Type B pancreatic cell (in vitro differentiated cells): ENCODE measurements around the gene BBX. TPM values are rescaled to one million over a fixed set of nuclear protein-coding genes. Genes with fewer than 3 reads are reported as not detected.

Experiments
- DNase-seq: peaks from one replicate; pipeline ENCODE4 v3.0.0; 2021; ENCODE audit warnings: mixed read lengths; ENCODE audit not compliant: unreplicated experiment; ENCODE audit errors: extremely low spot score
- H3K27ac Mint-ChIP-seq: 2 replicates; pipeline ENCODE4 v1.8.0; 2021; ENCODE audit warnings: mild to moderate bottlenecking, mixed read lengths
- H3K27me3 Mint-ChIP-seq: 2 replicates; pipeline ENCODE4 v1.8.0; 2021; ENCODE audit warnings: mixed read lengths
- H3K36me3 Mint-ChIP-seq: 2 replicates; pipeline ENCODE4 v1.8.0; 2021; ENCODE audit warnings: mixed read lengths
- H3K4me1 Mint-ChIP-seq: one replicate; pipeline ENCODE4 v1.8.0; 2021; ENCODE audit warnings: mixed read lengths; ENCODE audit not compliant: unreplicated experiment
- H3K4me3 Mint-ChIP-seq: 2 replicates; pipeline ENCODE4 v1.8.0; 2021; ENCODE audit warnings: mild to moderate bottlenecking, mixed read lengths
- H3K9me3 Mint-ChIP-seq: 2 replicates; pipeline ENCODE4 v1.8.0; 2021; ENCODE audit warnings: mixed read lengths
- total RNA-seq: library from RNA; stranded (reverse); gene quantifications from 2 replicates; pipeline ENCODE4 v1.2.1, GENCODE V29; 2021; ENCODE audit warnings: low replicate concordance
- TF ChIP-seq, protein P1 (sequence below): fragments of 200-600 bp; sonication (generic); conservative IDR thresholded peaks from 2 replicates; pipeline ENCODE4 v1.5.0; 2021; ENCODE audit warnings: antibody characterized with exemption, mild to moderate bottlenecking

The BBX gene
- total RNA-seq, 1 donor from 2014 or later, result 52.8 TPM

DNA sequence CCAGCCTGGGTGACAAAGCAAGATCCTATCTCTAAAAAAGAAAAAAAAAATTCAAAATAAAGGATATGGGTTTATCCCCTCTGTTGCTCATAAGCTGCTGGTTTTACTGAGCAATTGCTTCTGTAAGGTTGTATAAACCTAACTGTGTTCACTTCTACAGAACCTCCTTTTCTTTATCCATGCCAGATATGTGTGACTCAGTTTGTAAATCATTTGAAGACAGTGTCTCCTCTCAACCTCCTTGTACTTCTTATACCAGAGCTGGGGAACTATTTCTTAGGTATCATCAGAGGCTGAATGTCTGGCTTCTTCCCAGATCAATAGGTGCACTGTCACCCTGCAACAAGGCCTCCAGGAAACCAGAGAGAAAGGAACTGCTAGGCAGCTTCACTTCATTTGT, 294.3 kb downstream of the BBX start:
- no peak for DNase-seq
- no peaks in the 10 kb centered on the region for H3K36me3 Mint-ChIP-seq
- TF ChIP-seq, protein P1, sequence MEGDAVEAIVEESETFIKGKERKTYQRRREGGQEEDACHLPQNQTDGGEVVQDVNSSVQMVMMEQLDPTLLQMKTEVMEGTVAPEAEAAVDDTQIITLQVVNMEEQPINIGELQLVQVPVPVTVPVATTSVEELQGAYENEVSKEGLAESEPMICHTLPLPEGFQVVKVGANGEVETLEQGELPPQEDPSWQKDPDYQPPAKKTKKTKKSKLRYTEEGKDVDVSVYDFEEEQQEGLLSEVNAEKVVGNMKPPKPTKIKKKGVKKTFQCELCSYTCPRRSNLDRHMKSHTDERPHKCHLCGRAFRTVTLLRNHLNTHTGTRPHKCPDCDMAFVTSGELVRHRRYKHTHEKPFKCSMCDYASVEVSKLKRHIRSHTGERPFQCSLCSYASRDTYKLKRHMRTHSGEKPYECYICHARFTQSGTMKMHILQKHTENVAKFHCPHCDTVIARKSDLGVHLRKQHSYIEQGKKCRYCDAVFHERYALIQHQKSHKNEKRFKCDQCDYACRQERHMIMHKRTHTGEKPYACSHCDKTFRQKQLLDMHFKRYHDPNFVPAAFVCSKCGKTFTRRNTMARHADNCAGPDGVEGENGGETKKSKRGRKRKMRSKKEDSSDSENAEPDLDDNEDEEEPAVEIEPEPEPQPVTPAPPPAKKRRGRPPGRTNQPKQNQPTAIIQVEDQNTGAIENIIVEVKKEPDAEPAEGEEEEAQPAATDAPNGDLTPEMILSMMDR, result no peak
- no peak overlapping the region for H3K27ac Mint-ChIP-seq
- H3K4me3 Mint-ChIP-seq, result no peak overlapping the region
- no peaks in the 10 kb centered on the region for H3K27me3 Mint-ChIP-seq
- H3K9me3 Mint-ChIP-seq, result peaks cover 5% of the 10 kb centered on the region
- peaks cover 31% of the 10 kb centered on the region for H3K4me1 Mint-ChIP-seq

DNA sequence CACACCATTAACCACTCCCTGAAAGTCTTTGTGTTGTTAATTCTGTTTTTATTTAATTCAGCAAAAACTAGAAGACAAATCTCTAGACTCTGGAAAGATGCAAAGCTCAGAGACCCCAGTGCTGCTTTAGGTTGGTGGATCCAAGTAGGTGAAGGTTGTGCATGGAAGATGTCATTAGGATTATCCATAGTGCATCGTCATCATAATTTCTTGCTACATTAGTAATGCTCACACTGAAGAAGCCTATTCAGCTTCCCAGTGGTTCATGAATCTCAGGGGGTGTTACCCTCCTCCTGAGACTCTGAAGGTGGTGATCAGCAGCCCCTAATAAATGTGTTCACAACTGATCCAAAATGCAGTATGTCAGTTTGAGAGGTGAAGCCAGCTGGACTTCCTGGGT, 295.3 kb downstream of the BBX start:
- H3K4me3 Mint-ChIP-seq, result no peak overlapping the region
- H3K27me3 Mint-ChIP-seq, result no peaks in the 10 kb centered on the region
- no peak for DNase-seq
- H3K27ac Mint-ChIP-seq, result no peak overlapping the region
- TF ChIP-seq, protein P1, result no peak
- no peaks in the 10 kb centered on the region for H3K36me3 Mint-ChIP-seq
- H3K4me1 Mint-ChIP-seq, result peaks cover 27% of the 10 kb centered on the region
- H3K9me3 Mint-ChIP-seq, result peaks cover 5% of the 10 kb centered on the region

GRCh38 chr3:107819656-107820055, 296.9 kb downstream of the BBX start:
- Mint-ChIP-seq H3K36me3 (no peaks in the 10 kb centered on the region), H3K27me3 (no peaks in the 10 kb centered on the region), H3K27ac (no peak overlapping the region), H3K4me3 (no peak overlapping the region), H3K9me3 (peaks cover 5% of the 10 kb centered on the region), H3K4me1 (peaks cover 35% of the 10 kb centered on the region)
- DNase-seq, result no peak
- TF ChIP-seq, protein P1, result no peak

- Mint-ChIP-seq H3K27ac (no peak overlapping the region), H3K9me3 (peaks cover 5% of the 10 kb centered on the region), H3K4me3 (no peak overlapping the region), H3K4me1 (peaks cover 33% of the 10 kb centered on the region), H3K27me3 (no peaks in the 10 kb centered on the region), H3K36me3 (no peaks in the 10 kb centered on the region)
- no peak for DNase-seq
- TF ChIP-seq, protein P1, result no peak
These were observed 299.5 kb downstream of the BBX start for GRCh38 chr3:107822308-107822707.

- Mint-ChIP-seq H3K9me3 (peaks cover 5% of the 10 kb centered on the region), H3K4me3 (no peak overlapping the region), H3K27me3 (no peaks in the 10 kb centered on the region), H3K4me1 (peaks cover 23% of the 10 kb centered on the region), H3K27ac (no peak overlapping the region), H3K36me3 (no peaks in the 10 kb centered on the region)
- DNase-seq, result no peak
- TF ChIP-seq, protein P1, result no peak
These were observed 302.1 kb downstream of the BBX start for GRCh38 chr3:107824822-107825371.

DNA sequence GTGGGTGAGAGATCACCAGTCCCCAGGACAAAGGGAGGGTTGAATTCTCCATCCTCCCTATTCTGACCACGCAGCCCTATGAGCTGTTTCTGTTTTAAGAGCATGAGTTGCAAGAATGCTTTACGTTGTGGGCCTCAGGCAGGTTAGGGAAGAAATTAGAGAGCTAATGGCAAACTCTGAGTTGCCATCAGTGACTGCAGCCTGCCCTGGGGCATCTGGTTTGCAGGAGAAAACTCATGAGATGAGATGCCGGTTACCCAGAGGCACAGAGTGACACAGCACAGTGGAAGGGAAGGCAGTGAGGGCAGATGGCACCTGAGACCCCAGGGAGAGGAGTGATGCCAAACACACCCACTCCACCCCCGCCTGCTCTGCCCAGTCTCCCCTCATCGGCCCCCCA, 302.8 kb downstream of the BBX start:
- Mint-ChIP-seq H3K27me3 (no peaks in the 10 kb centered on the region), H3K27ac (no peak overlapping the region)

More for the DNA sequence above, 302.8 kb downstream of the BBX start:
- TF ChIP-seq, protein P1, result no peak
- H3K36me3 Mint-ChIP-seq, result no peaks in the 10 kb centered on the region
- DNase-seq, result no peak
- no peak overlapping the region for H3K4me3 Mint-ChIP-seq
- H3K9me3 Mint-ChIP-seq, result peaks cover 5% of the 10 kb centered on the region
- H3K4me1 Mint-ChIP-seq, result peaks cover 23% of the 10 kb centered on the region
